B cell (primary cell): Measurements from ENCODE around the gene C6orf136.

Experiments used
- EZH2 ChIP-seq: IDR thresholded peaks from 2 replicates; pipeline ENCODE4 v1.6.1; 2012; ENCODE audit warnings: borderline replicate concordance, low read depth, mild to moderate bottlenecking, moderate library complexity, low read length; ENCODE audit not compliant: insufficient read depth, poor library complexity, severe bottlenecking
- TF ChIP-seq, protein P1 (sequence below): fragments of 200-600 bp; IDR thresholded peaks from one replicate; pipeline ENCODE4 v1.8.0; 2022; ENCODE audit warnings: antibody characterized with exemption, mild to moderate bottlenecking

DNA sequence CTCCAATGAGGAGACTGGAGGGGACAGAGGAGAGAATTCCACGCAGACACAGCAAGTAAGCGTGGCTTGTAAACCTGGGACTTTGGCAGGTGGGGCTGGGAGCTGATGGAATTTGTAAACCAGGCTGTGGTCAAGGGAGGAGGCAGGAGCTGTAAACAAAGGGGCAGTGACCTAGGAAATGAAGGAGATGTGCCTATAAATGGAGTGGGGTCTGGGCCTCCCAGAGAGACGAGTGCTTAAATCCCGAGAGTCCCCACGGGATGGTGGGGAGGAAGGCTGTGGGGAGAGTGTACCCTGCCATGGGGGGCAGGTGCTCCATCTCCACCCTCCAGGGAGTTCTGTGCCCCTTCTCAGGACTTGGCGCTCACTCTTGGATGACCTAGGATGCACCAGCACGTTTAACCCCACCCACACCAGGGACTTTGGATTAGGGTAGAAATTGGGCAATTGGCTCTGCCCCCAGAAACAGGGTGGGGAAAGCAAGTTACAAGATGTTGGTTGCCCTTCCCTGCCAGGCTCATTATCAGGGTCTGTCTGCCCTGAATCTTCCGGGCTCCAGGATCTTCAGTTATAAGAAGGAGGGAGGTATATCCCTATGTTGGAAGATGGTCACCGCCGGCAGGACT lies 29.8 kb downstream of the C6orf136 start:
- TF ChIP-seq, protein P1, sequence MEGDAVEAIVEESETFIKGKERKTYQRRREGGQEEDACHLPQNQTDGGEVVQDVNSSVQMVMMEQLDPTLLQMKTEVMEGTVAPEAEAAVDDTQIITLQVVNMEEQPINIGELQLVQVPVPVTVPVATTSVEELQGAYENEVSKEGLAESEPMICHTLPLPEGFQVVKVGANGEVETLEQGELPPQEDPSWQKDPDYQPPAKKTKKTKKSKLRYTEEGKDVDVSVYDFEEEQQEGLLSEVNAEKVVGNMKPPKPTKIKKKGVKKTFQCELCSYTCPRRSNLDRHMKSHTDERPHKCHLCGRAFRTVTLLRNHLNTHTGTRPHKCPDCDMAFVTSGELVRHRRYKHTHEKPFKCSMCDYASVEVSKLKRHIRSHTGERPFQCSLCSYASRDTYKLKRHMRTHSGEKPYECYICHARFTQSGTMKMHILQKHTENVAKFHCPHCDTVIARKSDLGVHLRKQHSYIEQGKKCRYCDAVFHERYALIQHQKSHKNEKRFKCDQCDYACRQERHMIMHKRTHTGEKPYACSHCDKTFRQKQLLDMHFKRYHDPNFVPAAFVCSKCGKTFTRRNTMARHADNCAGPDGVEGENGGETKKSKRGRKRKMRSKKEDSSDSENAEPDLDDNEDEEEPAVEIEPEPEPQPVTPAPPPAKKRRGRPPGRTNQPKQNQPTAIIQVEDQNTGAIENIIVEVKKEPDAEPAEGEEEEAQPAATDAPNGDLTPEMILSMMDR = no peak
- no peak for TF ChIP-seq EZH2
